Sigmoid colon (tissue), 4 donors: Measurements from ENCODE around the gene BAG2.

Experiments used
- CTCF ChIP-seq, 4 experiments: fragments of 450-650 bp in 3 of 4; fragments of 200-600 bp in 1 of 4; IDR thresholded peaks; one replicate each; pipeline ENCODE4 v1.5.1; 2016 to 2019; ENCODE audit warnings: antibody characterized with exemption in 4 of 4, mild to moderate bottlenecking in 3 of 4, moderate library complexity in 2 of 4
- POLR2AphosphoS5 ChIP-seq, 4 donors: sonication (generic); formaldehyde crosslinking; IDR thresholded peaks; one replicate each; pipeline ENCODE4 v1.6.1; 2017; ENCODE audit warnings: antibody characterized with exemption in 4 of 4

- no peak for TF ChIP-seq CTCF (IDR thresholded peaks at IDR 0.05)
- TF ChIP-seq POLR2AphosphoS5 (IDR thresholded peaks at IDR 0.05), result no peak
Observed at GRCh38 chr6:57162028-57162427, 10.1 kb upstream of the BAG2 start.
